Measurements from ENCODE around the gene CCDC57.

CCDC57 gene

DNA sequence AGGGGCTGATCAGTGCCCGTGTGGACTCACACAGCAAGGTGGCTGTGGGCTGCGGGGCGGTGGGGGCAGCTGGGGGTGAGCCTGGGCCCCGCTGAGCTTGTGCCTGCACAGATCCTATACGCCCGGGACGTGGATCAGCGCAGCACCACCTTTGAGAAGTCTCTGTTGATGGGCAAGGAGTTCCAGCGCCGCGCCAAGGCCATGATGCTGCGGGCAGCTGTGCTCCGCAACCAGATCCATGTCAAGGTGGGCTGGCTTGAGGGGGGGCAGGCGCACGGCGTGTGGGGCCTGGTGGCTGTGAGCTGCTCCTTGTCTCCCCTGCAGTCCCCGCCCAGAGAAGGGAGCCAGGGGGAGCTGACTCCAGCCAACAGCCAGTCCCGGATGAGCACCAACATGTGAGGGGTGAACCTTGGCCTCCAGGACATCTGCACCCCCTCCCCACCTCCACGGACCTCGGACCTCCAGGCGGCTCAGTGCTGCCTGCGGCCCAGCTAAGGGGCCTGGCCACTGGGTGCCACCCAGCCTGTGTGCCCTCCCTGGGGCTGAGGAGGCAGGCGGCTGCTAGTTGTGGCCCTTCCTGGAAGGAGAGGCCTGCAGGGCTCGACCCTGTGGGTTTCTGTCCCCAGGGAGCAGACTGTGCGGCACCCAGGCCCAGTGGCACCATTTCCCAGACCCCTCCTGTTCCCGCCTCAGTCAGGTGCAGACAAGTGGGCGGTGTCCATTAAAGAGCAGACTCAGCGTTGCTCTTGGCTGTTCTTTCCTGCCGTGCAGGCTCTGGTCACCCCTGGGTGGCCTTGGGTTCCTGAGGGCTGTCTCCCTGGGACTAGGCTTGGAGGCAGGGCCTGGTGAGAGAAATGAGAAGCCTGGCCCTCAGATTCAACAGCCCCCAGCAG, 155.7 kb downstream of the CCDC57 start:
- DNase-seq = no peak

DNA sequence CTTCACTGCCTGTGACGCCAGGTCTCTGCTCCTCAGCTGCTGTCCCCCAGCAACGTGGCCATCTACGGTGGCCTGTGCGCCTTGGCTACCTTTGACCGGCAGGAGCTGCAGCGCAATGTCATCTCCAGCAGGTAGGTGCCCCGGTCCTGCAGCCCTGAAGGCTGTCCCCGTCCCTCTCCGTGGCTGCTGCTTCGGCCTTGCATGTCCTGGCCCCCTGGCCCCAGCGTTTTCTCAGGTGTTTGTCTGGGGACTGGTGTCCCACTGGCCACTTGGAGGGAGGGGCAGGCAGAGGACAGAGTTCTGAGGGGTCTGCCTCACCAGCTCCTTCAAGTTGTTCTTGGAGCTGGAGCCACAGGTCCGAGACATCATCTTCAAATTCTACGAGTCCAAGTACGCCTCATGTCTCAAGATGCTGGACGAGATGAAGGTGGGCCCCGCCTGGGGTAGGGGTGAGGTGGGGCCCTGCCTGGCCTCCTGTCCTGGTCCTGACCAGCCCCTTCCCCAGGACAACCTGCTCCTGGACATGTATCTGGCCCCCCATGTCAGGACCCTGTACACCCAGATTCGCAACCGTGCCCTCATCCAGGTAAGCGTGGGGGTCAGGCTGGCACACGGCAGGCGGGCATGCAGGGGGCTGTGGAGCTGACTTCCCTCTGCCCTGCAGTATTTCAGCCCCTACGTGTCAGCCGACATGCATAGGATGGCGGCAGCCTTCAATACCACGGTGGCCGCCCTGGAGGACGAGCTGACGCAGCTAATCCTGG, 156.5 kb downstream of the CCDC57 start:
- DNase-seq = no peak

DNA sequence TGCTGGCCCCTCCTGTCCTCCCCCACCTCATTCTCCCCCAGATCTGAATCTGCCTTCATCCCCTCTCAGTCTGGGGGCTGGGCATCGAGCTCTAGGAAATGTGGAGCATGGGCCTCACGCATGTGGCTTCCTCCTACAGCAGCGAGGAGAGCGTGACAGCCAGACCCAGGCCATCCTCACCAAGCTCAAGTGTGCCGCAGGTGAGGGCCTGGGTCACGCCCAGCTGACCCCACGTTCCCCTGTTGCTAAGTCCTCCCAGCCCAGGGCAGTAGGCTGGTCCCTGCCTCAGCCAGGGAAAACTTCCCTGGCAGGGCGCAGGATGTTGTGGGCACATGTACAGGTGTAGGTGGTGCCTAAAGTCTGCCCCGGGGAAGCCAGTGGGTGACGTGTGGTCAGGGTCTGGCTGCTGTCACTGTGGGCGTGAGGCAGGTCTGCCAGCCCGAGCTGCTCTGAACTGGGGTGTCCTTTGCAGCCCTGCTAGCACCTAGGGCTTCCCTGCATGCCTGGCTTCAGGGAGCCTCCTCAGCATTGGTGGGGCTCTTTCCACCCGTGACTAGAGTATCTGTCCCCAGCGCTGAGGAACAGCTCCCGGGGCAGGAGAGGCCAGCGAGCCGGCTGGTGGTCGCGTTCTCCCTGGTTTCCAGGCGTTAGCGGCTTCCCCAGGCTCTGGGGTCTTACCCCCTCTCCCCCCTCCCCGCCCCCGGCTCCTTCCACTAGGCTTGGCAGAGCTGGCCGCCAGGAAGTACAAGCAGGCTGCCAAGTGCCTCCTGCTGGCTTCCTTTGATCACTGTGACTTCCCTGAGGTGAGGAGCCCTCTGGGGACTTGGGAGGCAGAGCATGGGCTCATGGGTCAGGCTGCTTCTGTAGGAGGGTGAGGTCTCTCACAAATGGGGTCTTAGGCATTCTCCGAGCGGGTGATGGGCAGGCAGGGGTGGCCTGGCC, 157.3 kb downstream of the CCDC57 start:
- no peak for DNase-seq

DNA sequence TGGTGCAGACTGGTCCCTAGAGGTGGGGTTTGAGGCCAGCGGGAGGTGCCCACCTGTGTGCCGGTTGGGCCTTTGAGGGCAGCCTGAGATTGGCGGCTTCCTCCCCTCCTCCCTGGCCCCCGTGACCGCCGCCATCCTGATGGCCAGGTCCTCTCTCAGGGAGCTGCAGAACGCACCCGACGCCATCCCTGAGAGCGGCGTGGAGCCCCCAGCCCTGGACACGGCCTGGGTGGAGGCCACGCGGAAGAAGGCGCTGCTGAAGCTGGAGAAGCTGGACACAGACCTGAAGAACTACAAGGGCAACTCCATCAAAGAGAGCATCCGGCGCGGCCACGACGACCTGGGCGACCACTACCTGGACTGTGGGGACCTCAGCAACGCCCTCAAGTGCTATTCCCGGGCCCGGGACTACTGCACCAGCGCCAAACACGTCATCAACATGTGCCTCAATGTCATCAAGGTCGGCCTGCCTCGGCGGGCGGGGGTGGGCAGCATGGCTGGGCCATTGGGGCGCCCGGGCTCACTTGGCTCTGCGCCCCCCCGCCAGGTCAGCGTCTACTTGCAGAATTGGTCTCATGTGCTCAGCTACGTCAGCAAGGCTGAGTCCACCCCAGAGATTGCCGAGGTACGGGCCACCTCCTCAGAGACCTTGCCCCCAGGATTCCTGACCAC, 158.2 kb downstream of the CCDC57 start:
- no peak for DNase-seq

DNA sequence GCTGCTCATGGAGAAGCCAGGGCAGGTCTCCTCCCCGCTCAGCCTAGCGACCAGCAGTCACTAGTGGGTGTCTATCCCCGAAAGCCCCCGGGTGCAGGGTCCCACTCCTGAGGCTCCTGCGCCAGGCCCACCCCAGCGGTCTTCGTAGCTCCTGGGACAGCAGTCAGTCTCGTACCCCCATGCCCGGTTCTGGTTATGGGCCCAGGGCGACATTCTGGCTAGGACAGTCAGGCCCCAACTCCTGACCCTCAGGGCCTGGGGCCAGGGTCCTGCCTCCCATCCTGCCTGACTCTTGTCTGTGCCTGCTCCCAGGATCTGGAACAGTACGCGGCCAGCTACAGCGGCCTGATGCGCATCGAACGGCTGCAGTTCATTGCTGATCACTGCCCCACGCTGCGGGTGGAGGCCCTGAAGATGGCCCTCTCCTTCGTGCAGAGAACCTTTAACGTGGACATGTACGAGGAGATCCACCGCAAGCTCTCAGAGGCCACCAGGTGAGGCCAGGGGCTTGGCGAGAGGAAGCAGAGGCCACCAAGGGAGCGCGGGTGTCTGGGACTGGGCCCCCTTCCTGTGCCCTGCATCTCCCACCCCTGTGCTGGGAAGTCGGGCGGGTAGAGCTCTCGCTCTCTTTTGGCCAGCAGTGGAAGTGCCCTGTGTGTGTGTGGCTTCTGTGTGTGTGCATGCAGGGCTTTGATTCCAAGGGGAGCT, 158.9 kb downstream of the CCDC57 start:
- no peak for DNase-seq

DNA sequence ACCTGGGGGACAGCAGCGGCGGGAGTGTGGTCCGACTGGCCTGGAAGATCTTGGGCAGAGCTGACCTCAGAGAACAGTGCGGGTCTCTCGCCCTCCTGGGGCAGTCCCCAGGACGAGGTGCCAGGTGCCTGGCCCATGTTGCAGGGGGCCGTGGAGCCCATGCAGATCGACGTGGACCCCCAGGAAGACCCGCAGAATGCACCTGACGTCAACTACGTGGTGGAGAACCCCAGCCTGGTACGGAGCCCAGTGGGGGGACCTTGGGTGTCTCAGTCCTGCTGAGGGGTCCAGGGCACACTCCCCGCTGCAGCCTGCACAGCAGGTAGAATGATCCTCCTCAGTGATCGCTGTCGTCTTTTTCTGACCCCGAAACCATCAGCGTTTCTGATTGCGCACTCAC, 159.5 kb downstream of the CCDC57 start:
- no peak for DNase-seq

DNA sequence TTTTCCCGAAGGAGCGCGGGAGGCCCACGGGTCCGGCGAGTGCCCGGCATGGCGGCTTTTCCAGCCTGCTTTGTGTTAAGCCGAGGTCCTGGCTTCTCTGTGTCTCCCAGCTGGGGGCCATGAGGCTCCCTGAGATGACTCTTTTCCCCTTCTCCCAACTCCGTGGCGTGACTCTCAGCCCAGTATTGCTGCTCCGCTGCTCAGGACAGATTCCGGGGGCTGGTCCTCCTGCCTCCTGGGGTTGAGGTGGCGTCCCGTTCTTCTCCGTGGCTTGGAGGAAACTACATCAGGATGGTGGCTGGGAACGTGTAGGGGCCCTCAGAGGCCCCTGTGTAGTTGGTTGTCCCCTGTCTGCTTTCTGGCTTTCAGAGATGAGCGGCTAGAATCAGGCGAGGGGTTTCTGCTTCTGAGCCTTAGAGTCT, 160.0 kb downstream of the CCDC57 start:
- no peak for DNase-seq

DNA sequence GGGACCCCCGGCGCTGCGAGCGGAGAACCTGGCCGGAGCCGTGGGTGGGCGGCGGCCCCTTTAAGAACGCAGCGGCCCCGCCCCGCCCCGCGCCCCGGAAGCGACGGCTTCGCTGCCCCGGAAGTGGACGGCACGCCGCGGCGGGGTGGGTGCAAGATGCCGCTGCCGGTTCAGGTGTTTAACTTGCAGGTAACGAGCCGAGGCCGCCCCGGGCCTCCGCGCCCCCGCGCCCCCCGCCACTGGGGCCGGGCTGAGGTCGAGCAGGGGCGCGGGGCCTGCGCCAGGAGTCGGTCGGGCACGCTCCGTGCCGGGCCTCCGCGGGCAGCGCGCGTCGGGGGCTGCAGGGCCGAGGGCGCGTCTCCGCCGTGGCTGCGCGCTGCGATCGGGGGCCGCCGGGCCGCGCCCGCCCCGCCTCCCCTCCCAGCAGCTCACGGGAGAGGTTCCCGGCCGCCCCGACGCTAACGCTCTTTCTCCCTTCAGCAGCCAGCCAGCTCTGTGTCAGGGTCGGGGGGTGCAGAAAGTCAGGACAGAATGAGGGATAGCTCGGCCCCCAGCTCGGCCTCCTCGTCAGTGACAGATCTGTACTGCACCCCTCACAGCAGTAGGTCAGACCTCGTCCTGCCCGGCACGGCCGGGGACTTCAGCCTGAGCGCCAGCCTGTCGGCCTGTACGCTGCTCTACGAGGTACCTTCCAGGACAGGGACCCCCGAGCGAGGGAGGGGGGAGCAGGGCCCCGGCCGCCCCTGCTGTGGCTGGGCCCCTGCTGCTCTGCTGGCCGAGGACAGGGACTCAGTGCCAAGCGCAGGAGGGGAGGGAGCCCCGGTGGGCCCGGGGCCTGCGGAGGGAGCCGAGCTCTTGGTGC, 160.6 kb downstream of the CCDC57 start, which contains the start of the genes GPS1 and RFNG:
Gene GPS1 (plus strand): TSS at position 123 of the 862 bp plus-strand sequence. CDS start 34 bp downstream, at position 157.
Gene RFNG (minus strand): TSS at position 36 of the 862 bp plus-strand sequence. CDS start 45 bp downstream, outside the sequence.
- DNase-seq = peak; percentile 37

Data from fibroblast of skin of right quadriceps (primary cell).